Testis (tissue), 3 donors: ENCODE data around the gene BICD1. TPM values are rescaled to one million over a fixed set of nuclear protein-coding genes. Genes with fewer than 3 reads are reported as not detected.

Experiments used
- DNase-seq: peaks from one replicate; pipeline ENCODE4 v3.0.0-alpha.2; 2019
- H3K27ac ChIP-seq, 2 donors: fragments of 200-600 bp; sonication (generic); one replicate each; pipeline ENCODE4 v1.5.1; 2019
- H3K27me3 ChIP-seq: fragments of 200-600 bp; sonication (generic); one replicate; pipeline ENCODE4 v1.5.1; 2019
- H3K36me3 ChIP-seq: fragments of 200-600 bp; sonication (generic); one replicate; pipeline ENCODE4 v1.5.1; 2017; ENCODE audit warnings: low read depth; ENCODE audit errors: missing control alignments
- H3K4me1 ChIP-seq: fragments of 200-600 bp; sonication (generic); one replicate; pipeline ENCODE4 v1.5.1; 2019
- H3K4me3 ChIP-seq, 2 donors: fragments of 200-600 bp; sonication (generic); one replicate each; pipeline ENCODE4 v1.5.1; 2017 to 2019
- H3K9me3 ChIP-seq: fragments of 200-600 bp; sonication (generic); one replicate; pipeline ENCODE4 v1.5.1; 2017
- CTCF ChIP-seq, 3 experiments: fragments of 450-650 bp in 2 of 3; fragments of 200-600 bp in 1 of 3; sonication (generic) in 1 of 3; IDR thresholded peaks; one replicate each; pipeline ENCODE4 v1.5.1; 2016 to 2019; ENCODE audit warnings: antibody characterized with exemption in 3 of 3, mild to moderate bottlenecking in 2 of 3, moderate library complexity in 1 of 3
- POLR2A ChIP-seq: fragments of 450-650 bp; IDR thresholded peaks from one replicate; pipeline ENCODE4 v1.6.1; 2017; ENCODE audit warnings: antibody characterized with exemption, mild to moderate bottlenecking, moderate library complexity
- WGBS, 2 donors: methylation state at CpG; one replicate each; pipeline ENCODE4 v1.1.5; 2018; 5-methylcytosine and 5-hydroxymethylcytosine counted together
- intact Hi-C: fragments of 100-400 bp; cut with DNase I; formaldehyde crosslinking; loops from one replicate; pipeline ENCODE4 v1.15.1; 2023; ENCODE audit warnings: low total_unique reads
- polyA plus RNA-seq: library from polyadenylated mRNA; stranded (reverse); fragments of 350-450 nt; fragmentation: Illumina TruSeq; extraction: RNeasy Lipid Tissue Mini Kit (QIAGEN cat#74804); gene quantifications from one replicate; pipeline ENCODE4 v1.2.3, GENCODE V29; 2014; ENCODE audit warnings: low read depth, low replicate concordance; ENCODE audit not compliant: insufficient read depth
- total RNA-seq, 2 donors: library from RNA; depleted of rRNA; stranded (reverse); fragments of >200 nt; gene quantifications; one replicate each; pipeline ENCODE4 v1.2.3, GENCODE V29; 2016

The BICD1 gene
- total and polyA plus RNA-seq, 3 donors from 2014 or later: 8.4 to 28.7 (median 26.0) TPM

GRCh38 chr12:32400866-32401265 lies 294.2 kb downstream of the BICD1 start:
- Histone ChIP-seq H3K9me3 (no peaks in the 10 kb centered on the region), H3K27ac (peak overlapping the region; percentile 19 to 23), H3K4me3 (peak overlapping the region; percentile 69 to 88), H3K36me3 (no peaks in the 10 kb centered on the region), H3K4me1 (peaks cover 8% of the 10 kb centered on the region), H3K27me3 (no peaks in the 10 kb centered on the region)
- WGBS, 2 donors: 36 to 39% methylated on average over 2 of the region's 2 CpGs
- TF ChIP-seq CTCF (IDR thresholded peaks at IDR 0.05) (no peak), POLR2A (no peak)
- no peak for DNase-seq
- intact Hi-C loops: no loop called here

GRCh38 chr12:32402170-32402569 lies 295.5 kb downstream of the BICD1 start:
- 61 to 66% methylated on average over 9 to 10 of the region's 10 CpGs for WGBS, 2 donors
- Histone ChIP-seq H3K36me3 (no peaks in the 10 kb centered on the region), H3K4me3 (no peak overlapping the region), H3K9me3 (no peaks in the 10 kb centered on the region), H3K27ac (no peak overlapping the region), H3K4me1 (peaks cover 8% of the 10 kb centered on the region), H3K27me3 (no peaks in the 10 kb centered on the region)
- intact Hi-C loops: no loop called here
- TF ChIP-seq CTCF (IDR thresholded peaks at IDR 0.05) (no peak), POLR2A (no peak)
- DNase-seq: no peak

- H3K27me3 ChIP-seq: no peaks in the 10 kb centered on the region
- H3K4me3 ChIP-seq: no peak overlapping the region
- H3K36me3 ChIP-seq: no peaks in the 10 kb centered on the region
- no peak for DNase-seq
- WGBS, 2 donors: 50 to 57% methylated on average over 1 of the region's 1 CpG
- intact Hi-C loops: no loop called here
- no peak overlapping the region for H3K27ac ChIP-seq
- no peaks in the 10 kb centered on the region for H3K9me3 ChIP-seq
- H3K4me1 ChIP-seq: peaks cover 8% of the 10 kb centered on the region
- TF ChIP-seq CTCF (IDR thresholded peaks at IDR 0.05) (no peak), POLR2A (no peak)
These were observed 296.3 kb downstream of the BICD1 start for GRCh38 chr12:32402946-32403345.

- intact Hi-C loops: no loop called here
- Histone ChIP-seq H3K9me3 (no peaks in the 10 kb centered on the region), H3K4me3 (no peak overlapping the region), H3K27me3 (no peaks in the 10 kb centered on the region), H3K36me3 (no peaks in the 10 kb centered on the region), H3K4me1 (no peaks in the 10 kb centered on the region), H3K27ac (no peak overlapping the region)
- no peak for DNase-seq
- 93% methylated on average over 3 of the region's 3 CpGs for WGBS, 2 donors
- TF ChIP-seq CTCF (IDR thresholded peaks at IDR 0.05) (no peak), POLR2A (no peak)
These were observed 301.1 kb downstream of the BICD1 start for GRCh38 chr12:32407795-32408194.

GRCh38 chr12:32413412-32413811 lies 306.8 kb downstream of the BICD1 start:
- Histone ChIP-seq H3K27me3 (no peaks in the 10 kb centered on the region), H3K9me3 (no peaks in the 10 kb centered on the region), H3K27ac (no peak overlapping the region), H3K4me1 (peaks cover 3% of the 10 kb centered on the region), H3K36me3 (no peaks in the 10 kb centered on the region), H3K4me3 (no peak overlapping the region)
- intact Hi-C loops: no loop called here
- DNase-seq: peak; percentile 39
- 34 to 35% methylated on average over 3 of the region's 3 CpGs for WGBS, 2 donors
- TF ChIP-seq POLR2A: no peak
- no peak for TF ChIP-seq CTCF (IDR thresholded peaks at IDR 0.05)
